Right lobe of liver (tissue), 4 donors: Measurements from ENCODE around the gene FREY1.

ENCODE experiments used
- POLR2A ChIP-seq: fragments of 450-650 bp; IDR thresholded peaks from one replicate; pipeline ENCODE4 v1.6.1; 2017; ENCODE audit warnings: antibody characterized with exemption, mild to moderate bottlenecking
- TF ChIP-seq, protein P1 (sequence below), 4 donors: fragments of 200-600 bp in 3 of 4; fragments of 450-650 bp in 1 of 4; IDR thresholded peaks; one replicate each; pipeline versions ENCODE4 v1.5.1 to v1.8.0; 2016 to 2022; ENCODE audit warnings: antibody characterized with exemption in 4 of 4, mild to moderate bottlenecking in 2 of 4
- donor health status: DM: no; HTN: no; CAD: no.
- donor health status: DM: no; HTN: no; CAD: no.
- donor health status: DM: no; HTN: yes; CAD: no.

DNA sequence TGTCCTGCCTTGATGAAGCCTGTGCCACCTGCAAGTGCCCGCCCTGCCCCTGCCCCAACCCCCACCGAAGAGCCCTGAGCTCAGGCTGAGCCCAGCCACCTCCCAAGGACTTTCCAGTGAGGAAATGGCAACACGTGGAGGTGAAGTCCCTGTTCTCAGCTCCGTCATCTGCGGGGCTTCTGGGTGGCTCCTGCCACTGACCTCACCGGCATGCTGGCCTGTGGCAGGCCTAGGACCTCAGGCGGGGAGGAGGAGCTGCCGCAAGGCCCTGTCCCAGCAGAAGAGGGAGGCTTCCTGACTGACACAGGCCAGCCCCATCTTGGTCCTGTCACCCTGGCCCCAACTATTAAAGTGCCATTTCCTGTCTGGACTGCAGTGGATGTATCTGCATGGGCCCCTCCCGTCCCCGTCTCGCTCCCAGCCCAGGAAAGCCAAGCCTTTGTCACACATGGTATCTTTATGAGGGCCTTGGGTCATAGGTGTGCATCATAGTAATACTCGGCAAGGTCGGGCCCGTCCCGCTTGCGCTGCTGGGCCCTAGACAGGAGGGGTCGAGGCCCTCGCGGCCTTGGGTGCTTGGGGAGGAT, 882 bp downstream of the FREY1 start:
- TF ChIP-seq, protein P1, sequence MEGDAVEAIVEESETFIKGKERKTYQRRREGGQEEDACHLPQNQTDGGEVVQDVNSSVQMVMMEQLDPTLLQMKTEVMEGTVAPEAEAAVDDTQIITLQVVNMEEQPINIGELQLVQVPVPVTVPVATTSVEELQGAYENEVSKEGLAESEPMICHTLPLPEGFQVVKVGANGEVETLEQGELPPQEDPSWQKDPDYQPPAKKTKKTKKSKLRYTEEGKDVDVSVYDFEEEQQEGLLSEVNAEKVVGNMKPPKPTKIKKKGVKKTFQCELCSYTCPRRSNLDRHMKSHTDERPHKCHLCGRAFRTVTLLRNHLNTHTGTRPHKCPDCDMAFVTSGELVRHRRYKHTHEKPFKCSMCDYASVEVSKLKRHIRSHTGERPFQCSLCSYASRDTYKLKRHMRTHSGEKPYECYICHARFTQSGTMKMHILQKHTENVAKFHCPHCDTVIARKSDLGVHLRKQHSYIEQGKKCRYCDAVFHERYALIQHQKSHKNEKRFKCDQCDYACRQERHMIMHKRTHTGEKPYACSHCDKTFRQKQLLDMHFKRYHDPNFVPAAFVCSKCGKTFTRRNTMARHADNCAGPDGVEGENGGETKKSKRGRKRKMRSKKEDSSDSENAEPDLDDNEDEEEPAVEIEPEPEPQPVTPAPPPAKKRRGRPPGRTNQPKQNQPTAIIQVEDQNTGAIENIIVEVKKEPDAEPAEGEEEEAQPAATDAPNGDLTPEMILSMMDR (IDR thresholded peaks at IDR 0.05), result no peak
- TF ChIP-seq POLR2A, result no peak
